Thoracic aorta (tissue), 2 donors: Measurements from ENCODE around the gene OR51B4. TPM values are rescaled to one million over a fixed set of nuclear protein-coding genes. Genes with fewer than 3 reads are reported as not detected.
"Not testable (repeated sequence)": the region's sequence is repeated elsewhere in the genome, so short reads cannot be mapped to it uniquely, and the experiment has no call there.

Experiments
- ATAC-seq: fragments of 150-250 bp; one replicate; pipeline ENCODE4 v1.8.0; 2017; ENCODE audit warnings: low read depth; ENCODE audit not compliant: insufficient number of reproducible peaks, low FRiP score
- DNase-seq: peaks from one replicate; pipeline ENCODE4 v3.0.0-alpha.2; 2020; ENCODE audit warnings: low spot score
- H3K27ac ChIP-seq, 2 donors: fragments of 200-600 bp; sonication (generic); 1 replicate in 1 of 2; 2 replicates in 1 of 2; pipeline ENCODE4 v1.5.1; 2016; ENCODE audit warnings: mild to moderate bottlenecking in 2 of 2, moderate library complexity in 2 of 2
- H3K27me3 ChIP-seq: fragments of 200-600 bp; sonication (generic); replicated peaks from 2 replicates; pipeline ENCODE4 v1.6.0; 2016; ENCODE audit warnings: mild to moderate bottlenecking; ENCODE audit not compliant: insufficient read depth
- H3K36me3 ChIP-seq: fragments of 200-600 bp; sonication (generic); one replicate; pipeline ENCODE4 v1.5.1; 2016
- H3K4me1 ChIP-seq, 2 donors: fragments of 200-600 bp; sonication (generic); 1 replicate in 1 of 2; 2 replicates in 1 of 2; pipeline versions ENCODE4 v1.5.1 to v1.6.0; 2016; ENCODE audit warnings: low read depth in 2 of 2, mild to moderate bottlenecking in 1 of 2; ENCODE audit not compliant: control insufficient read depth in 1 of 2
- H3K4me3 ChIP-seq: fragments of 200-600 bp; sonication (generic); 2 replicates; pipeline ENCODE4 v1.5.1; 2016; ENCODE audit warnings: mild to moderate bottlenecking
- H3K9me3 ChIP-seq: fragments of 200-600 bp; sonication (generic); 2 replicates; pipeline ENCODE4 v1.5.1; 2016
- CTCF ChIP-seq: fragments of 200-600 bp; sonication (generic); IDR thresholded peaks from one replicate; pipeline ENCODE4 v1.5.1; 2019; ENCODE audit warnings: antibody characterized with exemption
- total RNA-seq, 2 donors: library from RNA; depleted of rRNA; stranded (reverse); fragments of >200 nt; gene quantifications; one replicate each; pipeline versions ENCODE4 v1.1.0 to v1.2.3, GENCODE V29; 2016

The OR51B4 gene
- total RNA-seq, 2 donors from 2014 or later, result not detected

- TF ChIP-seq CTCF, result no peak
- Histone ChIP-seq H3K36me3 (no peaks in the 10 kb centered on the region), H3K4me3 (no peak overlapping the region), H3K9me3 (no peaks in the 10 kb centered on the region), H3K4me1 (no peaks in the 10 kb centered on the region), H3K27ac (no peak overlapping the region), H3K27me3 (no peaks in the 10 kb centered on the region)
- ATAC-seq (no peak), DNase-seq (no peak)
These were observed 2.3 kb upstream of the OR51B4 start for GRCh38 chr11:5304046-5304445.

GRCh38 chr11:5303626-5304025 is 1.9 kb upstream of the OR51B4 start:
- Histone ChIP-seq H3K4me1 (no peaks in the 10 kb centered on the region), H3K27me3 (no peaks in the 10 kb centered on the region), H3K27ac (no peak overlapping the region), H3K36me3 (no peaks in the 10 kb centered on the region), H3K9me3 (no peaks in the 10 kb centered on the region), H3K4me3 (no peak overlapping the region)
- no peak for ATAC-seq
- no peak for TF ChIP-seq CTCF
- no peak for DNase-seq

- Histone ChIP-seq H3K4me1 (no peaks in the 10 kb centered on the region), H3K36me3 (no peaks in the 10 kb centered on the region), H3K27me3 (no peaks in the 10 kb centered on the region), H3K4me3 (no peak overlapping the region), H3K27ac (no peak overlapping the region), H3K9me3 (no peaks in the 10 kb centered on the region)
- DNase-seq (no peak), ATAC-seq (no peak)
- no peak for TF ChIP-seq CTCF
These were observed 1.5 kb downstream of the OR51B4 start for GRCh38 chr11:5300251-5300650.

GRCh38 chr11:5298451-5298850 is 3.3 kb downstream of the OR51B4 start:
- H3K4me3 ChIP-seq, result no peak overlapping the region
- H3K27me3 ChIP-seq, result no peaks in the 10 kb centered on the region
- H3K9me3 ChIP-seq, result no peaks in the 10 kb centered on the region
- DNase-seq (no peak), ATAC-seq (no peak)
- no peak for TF ChIP-seq CTCF
- no peak overlapping the region for H3K27ac ChIP-seq
- no peaks in the 10 kb centered on the region for H3K36me3 ChIP-seq
- no peaks in the 10 kb centered on the region for H3K4me1 ChIP-seq

- no peak overlapping the region for H3K27ac ChIP-seq
- DNase-seq, result no peak
- TF ChIP-seq CTCF, result no peak
- no peak overlapping the region for H3K4me3 ChIP-seq
- H3K36me3 ChIP-seq, result no peaks in the 10 kb centered on the region
- no peaks in the 10 kb centered on the region for H3K4me1 ChIP-seq
- no peaks in the 10 kb centered on the region for H3K27me3 ChIP-seq
- no peaks in the 10 kb centered on the region for H3K9me3 ChIP-seq
- no peak for ATAC-seq
These were observed 3.9 kb downstream of the OR51B4 start for GRCh38 chr11:5297721-5298323.

GRCh38 chr11:5294342-5294995 is 7.3 kb downstream of the OR51B4 start:
- not testable (repeated sequence) for H3K36me3 ChIP-seq, H3K27ac ChIP-seq, H3K4me3 ChIP-seq, H3K27me3 ChIP-seq, H3K4me1 ChIP-seq, DNase-seq, ATAC-seq, H3K9me3 ChIP-seq
